ENCODE measurements around the gene IGSF21.

DNA sequence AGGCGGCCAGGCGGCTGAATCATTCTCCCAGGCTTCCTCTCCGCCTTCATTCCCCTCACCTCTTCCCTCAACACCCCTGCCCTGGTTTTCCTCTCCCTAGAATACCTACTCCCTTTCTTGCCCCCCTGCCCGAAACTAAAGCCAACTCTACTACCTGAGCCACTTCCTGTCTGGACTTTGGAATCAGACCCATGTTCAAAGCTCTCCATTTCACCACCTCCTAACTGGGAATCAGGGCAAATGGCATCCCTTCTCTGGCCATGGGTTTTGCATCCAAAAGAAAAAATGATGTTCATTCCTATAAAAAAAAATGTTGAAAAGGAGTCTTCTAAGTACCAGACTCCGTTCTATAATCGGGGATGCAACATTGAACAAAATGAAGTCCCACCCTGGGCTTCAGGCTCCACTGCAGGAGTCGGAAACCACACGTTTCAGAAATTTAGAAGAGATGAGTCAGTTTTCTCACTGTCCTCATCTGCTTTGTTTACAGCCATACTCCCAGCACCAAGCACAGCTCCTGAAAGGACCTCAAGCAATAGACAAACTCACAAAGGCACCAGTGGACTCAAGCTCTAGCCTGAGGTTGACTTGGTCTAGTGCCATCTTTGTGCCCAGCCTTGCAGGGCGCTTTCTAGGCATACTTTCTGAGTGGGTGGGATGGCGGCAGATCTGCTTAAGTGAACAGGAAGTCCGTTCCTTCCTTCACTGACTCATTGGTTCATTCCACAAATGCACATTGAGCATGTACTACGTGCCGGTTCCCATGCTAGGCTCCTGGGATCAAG, 176.2 kb downstream of the IGSF21 start:
- TF ChIP-seq POLR2A (IDR thresholded peaks at IDR 0.05) (no peak), CTCF (IDR thresholded peaks at IDR 0.05) (no peak)
